Left lung (tissue), 10 donors: ENCODE measurements around the gene COG4. TPM values are rescaled to one million over a fixed set of nuclear protein-coding genes. Genes with fewer than 3 reads are reported as not detected.
A peak's percentile ranks its signal among the peaks of the same experiment; 100 is the strongest.
"Not testable (repeated sequence)": the region's sequence is repeated elsewhere in the genome, so short reads cannot be mapped to it uniquely, and the experiment has no call there.

Experiments
- ATAC-seq: fragments of 200-7000 bp; cut with Tn5 transposase; one replicate; pipeline ENCODE4 v1.9.1; 2020; ENCODE audit warnings: moderate library complexity
- DNase-seq, 4 donors: peaks; one replicate each; pipeline ENCODE4 v3.0.0-alpha.2; 2013 to 2020
- H3K27ac ChIP-seq, 2 donors: fragments of 200-600 bp; sonication (generic) in 1 of 2; one replicate each; pipeline versions ENCODE4 v1.5.0 to v1.8.0; 2020 to 2021
- H3K27me3 ChIP-seq, 2 donors: fragments of 200-600 bp; sonication (generic) in 1 of 2; one replicate each; pipeline versions ENCODE4 v1.5.0 to v1.8.0; 2020 to 2021
- H3K36me3 ChIP-seq, 2 donors: fragments of 200-600 bp; sonication (generic) in 1 of 2; one replicate each; pipeline versions ENCODE4 v1.5.0 to v1.8.0; 2020 to 2021
- H3K4me1 ChIP-seq, 2 donors: fragments of 200-600 bp; one replicate each; pipeline ENCODE4 v1.8.0; 2021
- H3K4me3 ChIP-seq, 2 donors: fragments of 200-600 bp; sonication (generic) in 1 of 2; one replicate each; pipeline versions ENCODE4 v1.5.0 to v1.8.0; 2020 to 2021; ENCODE audit warnings: mild to moderate bottlenecking in 1 of 2
- H3K9me3 ChIP-seq, 2 donors: fragments of 200-600 bp; sonication (generic) in 1 of 2; one replicate each; pipeline versions ENCODE4 v1.5.0 to v1.8.0; 2020 to 2021
- intact Hi-C, 2 donors: fragments of 100-400 bp; cut with DNase I; formaldehyde crosslinking; loops; one replicate each; pipeline versions ENCODE4 v1.11.2 to v1.14.2; 2022
- polyA plus RNA-seq, 6 donors: library from polyadenylated mRNA; unstranded; fragments of 120-200 nt; gene quantifications; one replicate each; pipeline ENCODE4 v1.2.1, GENCODE V29; 2013; ENCODE audit not compliant: insufficient read length in 6 of 6
- total RNA-seq, 2 donors: library from RNA; stranded (reverse); fragmentation: NEBNext Ultra II Directional; extraction: Animal tissue kit (Norgen Biotek cat#: 25700); gene quantifications; one replicate each; pipeline ENCODE4 v1.2.1, GENCODE V29; 2021
- TF ChIP-seq, protein P1 (sequence below), 2 donors: fragments of 200-600 bp; sonication (generic) in 1 of 2; IDR thresholded peaks; one replicate each; pipeline versions ENCODE4 v1.5.0 to v1.8.0; 2021; ENCODE audit warnings: antibody characterized with exemption in 2 of 2
- donor health status: DM: no; HTN: yes; CAD: no.
- donor health status: DM: no; HTN: no; CAD: no.

COG4 gene
- total and polyA plus RNA-seq, 8 donors: 56.0 to 66.7 (median 59.1) TPM

GRCh38 chr16:70529051-70529777 lies 5.9 kb upstream of the COG4 start:
- ATAC-seq: peak; percentile 57
- peaks cover 0 to 83% of the 10 kb centered on the region in 2 donors for H3K36me3 ChIP-seq

DNA sequence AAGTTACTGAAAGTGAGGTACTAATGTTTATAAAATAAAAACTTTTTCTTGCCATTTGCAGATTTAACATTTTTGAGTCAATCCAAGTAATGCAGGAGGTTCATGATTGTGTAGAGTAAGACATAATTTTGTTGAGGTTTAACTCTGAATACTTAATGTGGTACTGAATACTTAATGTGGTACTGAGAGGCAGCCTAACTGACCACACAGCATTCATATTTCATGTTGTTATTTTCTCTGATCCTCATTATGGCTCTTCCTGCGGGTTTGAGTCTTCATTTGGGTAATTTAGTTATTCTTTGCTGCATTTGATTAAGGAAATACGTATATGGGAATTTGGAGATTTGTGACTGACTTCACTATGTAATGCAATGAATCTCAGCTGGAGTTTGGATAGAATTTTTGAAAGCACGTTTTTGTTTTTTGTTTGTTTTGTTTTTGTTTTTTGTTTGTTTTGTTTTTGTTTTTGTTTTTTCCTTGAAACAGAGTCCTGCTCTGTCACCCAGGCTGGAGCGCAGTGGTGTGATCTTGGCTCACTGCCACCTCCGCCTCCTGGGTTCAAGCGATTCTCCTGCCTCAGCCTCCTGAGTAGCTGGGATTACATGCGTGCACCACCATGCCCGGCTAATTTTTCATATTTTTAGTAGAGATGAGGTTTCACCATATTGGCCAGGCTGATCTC lies 4.1 kb upstream of the COG4 start:
- TF ChIP-seq, protein P1, sequence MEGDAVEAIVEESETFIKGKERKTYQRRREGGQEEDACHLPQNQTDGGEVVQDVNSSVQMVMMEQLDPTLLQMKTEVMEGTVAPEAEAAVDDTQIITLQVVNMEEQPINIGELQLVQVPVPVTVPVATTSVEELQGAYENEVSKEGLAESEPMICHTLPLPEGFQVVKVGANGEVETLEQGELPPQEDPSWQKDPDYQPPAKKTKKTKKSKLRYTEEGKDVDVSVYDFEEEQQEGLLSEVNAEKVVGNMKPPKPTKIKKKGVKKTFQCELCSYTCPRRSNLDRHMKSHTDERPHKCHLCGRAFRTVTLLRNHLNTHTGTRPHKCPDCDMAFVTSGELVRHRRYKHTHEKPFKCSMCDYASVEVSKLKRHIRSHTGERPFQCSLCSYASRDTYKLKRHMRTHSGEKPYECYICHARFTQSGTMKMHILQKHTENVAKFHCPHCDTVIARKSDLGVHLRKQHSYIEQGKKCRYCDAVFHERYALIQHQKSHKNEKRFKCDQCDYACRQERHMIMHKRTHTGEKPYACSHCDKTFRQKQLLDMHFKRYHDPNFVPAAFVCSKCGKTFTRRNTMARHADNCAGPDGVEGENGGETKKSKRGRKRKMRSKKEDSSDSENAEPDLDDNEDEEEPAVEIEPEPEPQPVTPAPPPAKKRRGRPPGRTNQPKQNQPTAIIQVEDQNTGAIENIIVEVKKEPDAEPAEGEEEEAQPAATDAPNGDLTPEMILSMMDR (IDR thresholded peaks at IDR 0.05): no peak
- H3K36me3 ChIP-seq: peaks cover 0 to 65% of the 10 kb centered on the region in 2 donors
- intact Hi-C loops: loop anchor here in 1 of 2 donors (5.0 kb wide), 1 partner anchor 125 kb away; no protein-coding TSS in a partner anchor
- H3K9me3 ChIP-seq: no peaks in the 10 kb centered on the region
- H3K4me1 ChIP-seq: peaks cover 15 to 57% of the 10 kb centered on the region in 2 donors
- no peak overlapping the region for H3K27ac ChIP-seq
- no peak for DNase-seq
- ATAC-seq: no peak
- no peak overlapping the region for H3K4me3 ChIP-seq
- no peaks in the 10 kb centered on the region for H3K27me3 ChIP-seq

More at GRCh38 chr16:70529051-70529777, 5.9 kb upstream of the COG4 start:
- H3K9me3 ChIP-seq: no peaks in the 10 kb centered on the region
- H3K27ac ChIP-seq: no peak overlapping the region
- intact Hi-C loops: loop anchor here in 1 of 2 donors (5.0 kb wide), 1 partner anchor 123 kb away; no protein-coding TSS in a partner anchor
- H3K4me1 ChIP-seq: peaks cover 12 to 52% of the 10 kb centered on the region in 2 donors
- DNase-seq: peak in 1 of 4 donors; percentile 22
- no peak overlapping the region for H3K4me3 ChIP-seq
- no peaks in the 10 kb centered on the region for H3K27me3 ChIP-seq
- TF ChIP-seq, protein P1 (IDR thresholded peaks at IDR 0.05): peak; percentile 21 to 37

- Histone ChIP-seq H3K36me3 (peaks cover 0 to 55% of the 10 kb centered on the region in 2 donors), H3K27ac (no peak overlapping the region), H3K4me3 (no peak overlapping the region), H3K9me3 (no peaks in the 10 kb centered on the region), H3K27me3 (no peaks in the 10 kb centered on the region), H3K4me1 (peaks cover 18 to 67% of the 10 kb centered on the region in 2 donors)
- DNase-seq (no peak), ATAC-seq (no peak)
- TF ChIP-seq, protein P1 (IDR thresholded peaks at IDR 0.05): no peak
- intact Hi-C loops: loop anchor here in 1 of 2 donors (5.0 kb wide), 1 partner anchor 126 kb away; no protein-coding TSS in a partner anchor
Observed at GRCh38 chr16:70526403-70526802, 3.0 kb upstream of the COG4 start.

- DNase-seq, intact Hi-C loops, H3K27me3 ChIP-seq, H3K9me3 ChIP-seq: not testable (repeated sequence)
- peak overlapping the region; percentile 77 to 85 for H3K27ac ChIP-seq
- peaks cover 18 to 71% of the 10 kb centered on the region in 2 donors for H3K4me1 ChIP-seq
- ATAC-seq: peak; percentile 20
- peaks cover 0 to 35% of the 10 kb centered on the region in 2 donors for H3K36me3 ChIP-seq
- peak overlapping the region; percentile 72 to 87 for H3K4me3 ChIP-seq
Observed at GRCh38 chr16:70524399-70524825, 1.1 kb upstream of the COG4 start.

DNA sequence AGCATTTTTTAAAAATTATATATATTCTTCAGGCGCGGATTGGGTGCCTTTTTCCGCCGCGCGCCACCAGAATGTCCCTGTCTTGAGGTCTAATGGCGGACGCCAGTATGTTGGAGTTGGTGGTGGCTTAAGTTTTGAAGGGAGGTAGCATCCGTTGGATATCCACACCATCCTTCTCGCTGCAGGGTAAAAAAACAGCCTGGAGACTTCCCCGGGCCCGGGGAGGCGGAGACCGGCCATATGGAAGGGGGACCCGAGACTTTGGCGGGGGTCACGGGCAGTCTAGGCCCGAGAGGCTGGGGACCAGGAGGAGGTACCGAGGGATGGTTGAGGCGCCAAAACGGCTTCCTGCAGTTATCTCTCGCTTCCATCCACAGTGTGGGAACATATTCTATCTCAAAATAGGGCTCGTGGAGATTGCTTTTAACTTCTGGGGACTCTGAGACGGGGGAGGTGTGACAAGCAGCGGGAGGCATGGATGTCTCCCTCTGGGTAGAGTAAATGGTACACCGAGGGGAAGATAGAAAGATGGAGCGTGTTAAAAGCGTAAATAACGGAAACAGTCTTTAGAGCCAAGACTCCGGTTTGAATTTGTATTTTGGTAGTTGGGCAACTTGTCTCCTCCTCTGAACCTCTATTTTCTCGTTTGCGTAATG lies 517 bp upstream of the COG4 start, which contains the start of gene SF3B3:
Gene SF3B3, plus strand, starts transcription at position 74 of the 656 bp plus-strand sequence. CDS start 2,841 bp downstream, outside the sequence.
- DNase-seq (peak in 3 of 4 donors; percentile 66 to 86 (median 86)), ATAC-seq (peak; percentile 84)
- Histone ChIP-seq H3K36me3 (peaks cover 0 to 29% of the 10 kb centered on the region in 2 donors), H3K4me1 (peaks cover 18 to 66% of the 10 kb centered on the region in 2 donors), H3K4me3 (peak within 1 kb of the TSS; percentile 72 to 87), H3K27me3 (no peaks in the 10 kb centered on the region), H3K9me3 (no peaks in the 10 kb centered on the region), H3K27ac (peak within 1 kb of the TSS; percentile 77 to 85)
- TF ChIP-seq, protein P1 (IDR thresholded peaks at IDR 0.05): no peak
- intact Hi-C loops: no loop called here
